Ishikawa (cell line): ENCODE data around the gene ARHGAP21.

Experiments used
- CEBPB ChIP-seq: IDR thresholded peaks from 2 replicates; pipeline ENCODE4 v1.6.1; 2012
- CREB1 ChIP-seq: IDR thresholded peaks from 2 replicates; pipeline ENCODE4 v1.6.1; 2012; ENCODE audit warnings: low read depth
- EGR1 ChIP-seq: IDR thresholded peaks from 2 replicates; pipeline ENCODE4 v1.6.1; 2012
- EP300 ChIP-seq: IDR thresholded peaks from 2 replicates; pipeline ENCODE4 v1.6.1; 2012; ENCODE audit warnings: borderline replicate concordance
- FOXM1 ChIP-seq: IDR thresholded peaks from 2 replicates; pipeline ENCODE4 v1.6.1; 2012; ENCODE audit warnings: low read depth, borderline replicate concordance
- NFIC ChIP-seq: IDR thresholded peaks from 2 replicates; pipeline ENCODE4 v1.6.1; 2012
- TAF1 ChIP-seq: IDR thresholded peaks from 2 replicates; pipeline ENCODE4 v1.6.1; 2012; ENCODE audit warnings: low read depth, mild to moderate bottlenecking
- TF ChIP-seq, protein P1 (sequence below): IDR thresholded peaks from 2 replicates; pipeline ENCODE4 v1.6.1; 2012
- TF ChIP-seq, protein P2 (sequence below): IDR thresholded peaks from 2 replicates; pipeline ENCODE4 v1.6.1; 2012; ENCODE audit warnings: low read depth, mild to moderate bottlenecking

DNA sequence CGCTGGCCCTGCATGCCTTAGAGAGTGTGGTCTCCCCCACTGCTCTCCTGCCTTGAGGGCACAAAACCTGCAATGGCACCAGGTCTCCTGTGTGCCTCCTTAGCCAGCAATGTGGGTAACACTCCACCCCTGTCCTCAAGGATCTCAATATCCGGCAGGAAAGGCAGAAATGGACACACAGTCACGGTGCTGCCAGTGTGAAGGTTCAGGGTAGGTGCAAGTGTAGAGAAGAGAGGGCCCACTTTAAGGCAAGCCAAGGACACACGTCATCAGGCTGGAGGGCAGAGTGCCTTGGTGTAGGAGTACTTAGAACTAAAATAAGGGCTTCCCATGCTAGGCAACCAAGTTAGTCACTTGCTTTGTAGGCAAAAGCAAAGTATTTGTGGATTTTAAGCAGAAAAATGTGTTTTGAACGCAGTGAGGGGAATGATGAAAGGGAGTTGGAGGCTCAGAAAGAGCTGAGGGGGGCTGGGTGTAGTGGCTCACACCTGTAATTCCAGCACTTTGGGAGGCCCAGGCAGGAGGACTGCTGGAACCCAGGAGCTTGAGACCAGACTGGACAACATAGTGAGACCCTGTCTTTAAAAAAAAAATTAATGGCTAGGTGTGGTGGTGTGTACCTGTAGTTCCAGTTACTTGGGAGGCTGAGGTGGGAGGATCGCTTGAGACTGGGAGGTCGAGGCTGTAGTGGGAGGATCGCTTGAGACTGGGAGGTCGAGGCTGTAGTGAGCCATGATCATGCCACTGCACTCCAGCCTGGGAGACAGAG lies 152.8 kb downstream of the ARHGAP21 start:
- TF ChIP-seq, protein P1, sequence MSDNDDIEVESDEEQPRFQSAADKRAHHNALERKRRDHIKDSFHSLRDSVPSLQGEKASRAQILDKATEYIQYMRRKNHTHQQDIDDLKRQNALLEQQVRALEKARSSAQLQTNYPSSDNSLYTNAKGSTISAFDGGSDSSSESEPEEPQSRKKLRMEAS, result no peak
- TF ChIP-seq TAF1 (no peak), CREB1 (no peak), NFIC (no peak), CEBPB (no peak), EP300 (no peak), EGR1 (no peak), FOXM1 (no peak)
- TF ChIP-seq, protein P2, sequence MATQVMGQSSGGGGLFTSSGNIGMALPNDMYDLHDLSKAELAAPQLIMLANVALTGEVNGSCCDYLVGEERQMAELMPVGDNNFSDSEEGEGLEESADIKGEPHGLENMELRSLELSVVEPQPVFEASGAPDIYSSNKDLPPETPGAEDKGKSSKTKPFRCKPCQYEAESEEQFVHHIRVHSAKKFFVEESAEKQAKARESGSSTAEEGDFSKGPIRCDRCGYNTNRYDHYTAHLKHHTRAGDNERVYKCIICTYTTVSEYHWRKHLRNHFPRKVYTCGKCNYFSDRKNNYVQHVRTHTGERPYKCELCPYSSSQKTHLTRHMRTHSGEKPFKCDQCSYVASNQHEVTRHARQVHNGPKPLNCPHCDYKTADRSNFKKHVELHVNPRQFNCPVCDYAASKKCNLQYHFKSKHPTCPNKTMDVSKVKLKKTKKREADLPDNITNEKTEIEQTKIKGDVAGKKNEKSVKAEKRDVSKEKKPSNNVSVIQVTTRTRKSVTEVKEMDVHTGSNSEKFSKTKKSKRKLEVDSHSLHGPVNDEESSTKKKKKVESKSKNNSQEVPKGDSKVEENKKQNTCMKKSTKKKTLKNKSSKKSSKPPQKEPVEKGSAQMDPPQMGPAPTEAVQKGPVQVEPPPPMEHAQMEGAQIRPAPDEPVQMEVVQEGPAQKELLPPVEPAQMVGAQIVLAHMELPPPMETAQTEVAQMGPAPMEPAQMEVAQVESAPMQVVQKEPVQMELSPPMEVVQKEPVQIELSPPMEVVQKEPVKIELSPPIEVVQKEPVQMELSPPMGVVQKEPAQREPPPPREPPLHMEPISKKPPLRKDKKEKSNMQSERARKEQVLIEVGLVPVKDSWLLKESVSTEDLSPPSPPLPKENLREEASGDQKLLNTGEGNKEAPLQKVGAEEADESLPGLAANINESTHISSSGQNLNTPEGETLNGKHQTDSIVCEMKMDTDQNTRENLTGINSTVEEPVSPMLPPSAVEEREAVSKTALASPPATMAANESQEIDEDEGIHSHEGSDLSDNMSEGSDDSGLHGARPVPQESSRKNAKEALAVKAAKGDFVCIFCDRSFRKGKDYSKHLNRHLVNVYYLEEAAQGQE, result no peak
